H1 (cell line): ENCODE measurements around the gene BSN. TPM values are rescaled to one million over a fixed set of nuclear protein-coding genes. Genes with fewer than 3 reads are reported as not detected.
A peak's percentile ranks its signal among the peaks of the same experiment; 100 is the strongest.
"Not testable (repeated sequence)": the region's sequence is repeated elsewhere in the genome, so short reads cannot be mapped to it uniquely, and the experiment has no call there.

Experiments
- CTCF ChIA-PET: fragments of 300-600 bp; sonication (Branson Sonifier 250); formaldehyde crosslinking; loops from one replicate; lab custom pipeline; 2021; ENCODE audit not compliant: partially characterized antibody; lab: Charles Lee
- POLR2A ChIA-PET: fragments of 300-600 bp; sonication (Branson Sonifier 250); formaldehyde crosslinking; loops from one replicate; lab custom pipeline; 2021; ENCODE audit warnings: inconsistent platforms; ENCODE audit not compliant: partially characterized antibody; lab: Charles Lee
- DNase-seq, 2 experiments: peaks; one replicate each; pipeline versions ENCODE4 v3.0.0 to v3.0.0-alpha.2; 2010 to 2022; ENCODE audit warnings: low spot score in 2 of 2, low read depth in 1 of 2, mixed read lengths in 1 of 2
- FAIRE-seq: peaks from 2 replicates; lab custom pipeline; 2011; peaks lifted over from hg19 to GRCh38; lab: Jason Lieb, UNC
- H2AFZ ChIP-seq: 2 replicates; pipeline ENCODE4 v1.8.1; 2012; ENCODE audit warnings: low read length, inconsistent platforms
- H2AK5ac ChIP-seq: 2 replicates; pipeline ENCODE4 v1.6.1; 2013; ENCODE audit warnings: low read depth, low read length
- H2BK120ac ChIP-seq: replicated peaks from 2 replicates; pipeline ENCODE3; 2013; ENCODE audit warnings: low read depth, low read length, inconsistent platforms
- H2BK12ac ChIP-seq: 2 replicates; pipeline ENCODE4 v1.6.1; 2013; ENCODE audit warnings: low read depth, low read length
- H2BK15ac ChIP-seq: 2 replicates; pipeline ENCODE4 v1.6.1; 2013; ENCODE audit warnings: low read length
- H2BK20ac ChIP-seq: 2 replicates; pipeline ENCODE4 v1.6.1; 2013; ENCODE audit warnings: low read length
- H2BK5ac ChIP-seq: 2 replicates; pipeline ENCODE4 v1.6.1; 2013; ENCODE audit warnings: low read depth, low read length
- H3K14ac ChIP-seq: 2 replicates; pipeline ENCODE4 v1.6.1; 2013; ENCODE audit warnings: inconsistent platforms; ENCODE audit not compliant: insufficient read length
- H3K18ac ChIP-seq: 2 replicates; pipeline ENCODE4 v1.6.1; 2013; ENCODE audit warnings: low read length; ENCODE audit errors: extremely low read depth
- H3K23ac ChIP-seq: 2 replicates; pipeline ENCODE4 v1.6.1; 2013; ENCODE audit warnings: inconsistent platforms; ENCODE audit not compliant: insufficient read length
- H3K23me2 ChIP-seq: 2 replicates; pipeline ENCODE4 v1.6.1; 2013; ENCODE audit warnings: low read depth, low read length
- H3K27ac ChIP-seq: 2 replicates; pipeline ENCODE4 v1.6.1; 2011; ENCODE audit warnings: low read depth, low read length, inconsistent platforms
- H3K27me3 ChIP-seq, 4 experiments: replicated peaks in 1 of 4; 1 replicate in 1 of 4; 2 replicates in 3 of 4; pipeline versions ENCODE4 v1.6.1 to v1.8.1; 2011 to 2013; ENCODE audit warnings: low read length in 3 of 4, mild to moderate bottlenecking in 3 of 4, inconsistent platforms in 2 of 4, mixed read lengths in 2 of 4, moderate library complexity in 1 of 4; ENCODE audit not compliant: control insufficient read depth in 3 of 4, insufficient read depth in 3 of 4; ENCODE audit errors: extremely low read depth in 1 of 4
- H3K36me3 ChIP-seq, 4 experiments: 2 replicates each; pipeline versions ENCODE4 v1.6.1 to v1.8.1; 2011 to 2013; ENCODE audit warnings: mild to moderate bottlenecking in 4 of 4, low read length in 3 of 4, moderate library complexity in 2 of 4, control low read depth in 1 of 4, inconsistent platforms in 1 of 4; ENCODE audit not compliant: insufficient read depth in 4 of 4, control insufficient read depth in 2 of 4
- H3K4ac ChIP-seq: replicated peaks from 2 replicates; pipeline ENCODE3; 2013; ENCODE audit warnings: low read length, low read depth, mixed read lengths, inconsistent platforms; ENCODE audit not compliant: insufficient read length
- H3K4me1 ChIP-seq, 4 experiments: replicated peaks in 1 of 4; 1 replicate in 1 of 4; 2 replicates in 3 of 4; pipeline versions ENCODE4 v1.6.1 to v1.8.1; 2011 to 2013; ENCODE audit warnings: low read length in 3 of 4, inconsistent platforms in 2 of 4, mixed read lengths in 1 of 4; ENCODE audit not compliant: insufficient read depth in 4 of 4, control insufficient read depth in 3 of 4
- H3K4me2 ChIP-seq, 2 experiments: 2 replicates each; pipeline versions ENCODE4 v1.6.1 to v1.8.1; 2011 to 2013; ENCODE audit warnings: low read depth in 2 of 2, low read length in 2 of 2, control low read depth in 1 of 2, inconsistent platforms in 1 of 2, mild to moderate bottlenecking in 1 of 2; ENCODE audit not compliant: insufficient read depth in 1 of 2
- H3K4me3 ChIP-seq, 4 experiments: fragments of 200-600, 300-600 bp in 1 of 4; sonication (generic), shearing (Covaris generic), sonication (Bioruptor Twin) in 1 of 4; 2 replicates each; pipeline versions ENCODE4 v1.5.1 to v1.8.1; 2011 to 2016; ENCODE audit warnings: low read length in 4 of 4, low read depth in 3 of 4, control low read depth in 2 of 4, inconsistent platforms in 2 of 4, mild to moderate bottlenecking in 2 of 4, mixed read lengths in 1 of 4, moderate library complexity in 1 of 4; ENCODE audit not compliant: insufficient read depth in 2 of 4; ENCODE audit errors: extremely low read depth in 1 of 4
- H3K56ac ChIP-seq: replicated peaks from 2 replicates; pipeline ENCODE3; 2013; ENCODE audit warnings: low read depth, mild to moderate bottlenecking, mixed read lengths, low read length, inconsistent platforms; ENCODE audit not compliant: insufficient read length
- H3K79me1 ChIP-seq: 2 replicates; pipeline ENCODE4 v1.6.1; 2013; ENCODE audit warnings: low read depth, low read length, control low read depth
- H3K79me2 ChIP-seq, 2 experiments: 2 replicates each; pipeline versions ENCODE4 v1.6.1 to v1.8.1; 2012 to 2013; ENCODE audit warnings: low read length in 2 of 2, mild to moderate bottlenecking in 2 of 2, inconsistent platforms in 1 of 2; ENCODE audit not compliant: insufficient read depth in 2 of 2, control insufficient read depth in 1 of 2
- H3K9ac ChIP-seq, 4 experiments: replicated peaks in 1 of 4; 1 replicate in 1 of 4; 2 replicates in 3 of 4; pipeline versions ENCODE4 v1.6.1 to v1.8.1; 2011 to 2013; ENCODE audit warnings: low read depth in 3 of 4, low read length in 3 of 4, control low read depth in 2 of 4, mild to moderate bottlenecking in 2 of 4, moderate library complexity in 2 of 4, inconsistent platforms in 1 of 4; ENCODE audit errors: extremely low read depth in 1 of 4
- H3K9me3 ChIP-seq, 2 experiments: 2 replicates each; pipeline versions ENCODE4 v1.6.1 to v1.8.1; 2012 to 2013; ENCODE audit warnings: mild to moderate bottlenecking in 2 of 2, moderate library complexity in 2 of 2, control low read depth in 1 of 2, inconsistent platforms in 1 of 2, low read depth in 1 of 2, low read length in 1 of 2, mixed read lengths in 1 of 2; ENCODE audit not compliant: insufficient read depth in 2 of 2
- H4K20me1 ChIP-seq, 2 experiments: replicated peaks in 1 of 2; 2 replicates each; pipeline versions ENCODE3 to v1.8.1; 2011 to 2013; ENCODE audit warnings: inconsistent platforms in 2 of 2, low read length in 2 of 2, mild to moderate bottlenecking in 1 of 2; ENCODE audit not compliant: insufficient read depth in 2 of 2, control insufficient read depth in 1 of 2
- H4K5ac ChIP-seq: 2 replicates; pipeline ENCODE4 v1.6.1; 2013; ENCODE audit warnings: low read length, low read depth, mixed read lengths, inconsistent platforms; ENCODE audit not compliant: insufficient read length
- H4K8ac ChIP-seq: 2 replicates; pipeline ENCODE4 v1.8.0; 2013; ENCODE audit warnings: mild to moderate bottlenecking, moderate library complexity, low read length, inconsistent platforms; ENCODE audit not compliant: insufficient read depth; ENCODE audit errors: extremely low read depth
- H4K91ac ChIP-seq: replicated peaks from 2 replicates; pipeline ENCODE3; 2013; ENCODE audit warnings: low read length, mixed read lengths, inconsistent platforms; ENCODE audit not compliant: insufficient read length
- WGBS, 2 experiments: shearing (Covaris generic) in 1 of 2; methylation state at CpG; one replicate each; pipeline versions ENCODE4 v1.1.6 to v1.1.7; 2013 to 2015; ENCODE audit warnings: low lambda C conversion rate in 2 of 2, mixed read lengths in 2 of 2, inconsistent platforms in 1 of 2, low coverage in 1 of 2, missing lambda C conversion rate in 1 of 2; ENCODE audit not compliant: insufficient replicate concordance in 2 of 2, insufficient coverage in 1 of 2, insufficient read length in 1 of 2; ENCODE audit errors: extremely low coverage in 1 of 2, missing lambda C conversion rate in 1 of 2; 5-methylcytosine and 5-hydroxymethylcytosine counted together
- polyA plus RNA-seq, 7 experiments: library from polyadenylated mRNA; depleted of rRNA in 3 of 7; stranded (reverse) in 5 of 7; unstranded in 2 of 7; fragments of >200 nt in 5 of 7; fragments of 200-250 nt in 2 of 7; gene quantifications; 1 replicate in 5 of 7; 2 replicates in 1 of 7; 4 replicates in 1 of 7; pipeline versions ENCODE4 v1.2.1 to v1.2.3, GENCODE V29; 2011 to 2013; ENCODE audit warnings: missing spikeins in 2 of 7, mixed read lengths in 2 of 7
- total RNA-seq: library from RNA; stranded (reverse); fragmentation: NEBNext Ultra II Directional; extraction: Animal tissue kit (Norgen Biotek cat#: 25700); gene quantifications from 2 replicates; pipeline ENCODE4 v1.2.1, GENCODE V29; 2021

The BSN gene
- total and polyA plus RNA-seq, 2 of the 8 experiments (the other 6 are each of a cell fraction or from before 2014, with no cell fraction given): 0.60 to 3.0 TPM

GRCh38 chr3:49690856-49691255 is 136.6 kb downstream of the BSN start:
- Histone ChIP-seq H3K23me2 (peaks cover 13% of the 10 kb centered on the region), H3K4me2 (peak overlapping the region in 1 of 2 experiments; percentile 44; a peak in 1 of 4 replicates)
- H2BK20ac ChIP-seq, H2BK15ac ChIP-seq, H3K36me3 ChIP-seq, H3K9me3 ChIP-seq, FAIRE-seq, H3K79me1 ChIP-seq, H4K5ac ChIP-seq, H2BK120ac ChIP-seq, H3K4ac ChIP-seq, H2BK12ac ChIP-seq, H3K9ac ChIP-seq, H2AK5ac ChIP-seq, H3K18ac ChIP-seq, DNase-seq, H4K8ac ChIP-seq, H2BK5ac ChIP-seq, H3K4me1 ChIP-seq, H3K79me2 ChIP-seq, H4K20me1 ChIP-seq, H3K4me3 ChIP-seq, H3K27ac ChIP-seq, H3K27me3 ChIP-seq, H2AFZ ChIP-seq, H4K91ac ChIP-seq, H3K56ac ChIP-seq, H3K23ac ChIP-seq, H3K14ac ChIP-seq: not testable (repeated sequence)
- WGBS, 2 experiments: 100% methylated on average over 2 of the region's 3 CpGs; no CpG with 5 or more reads in 1 of the 2 experiments
- POLR2A ChIA-PET: interaction anchor here (0.8 kb wide), 1 partner anchor 139 kb away, joined by 3 read pairs; no protein-coding TSS in a partner anchor
- CTCF ChIA-PET: interaction anchor here (0.6 to 1.0 kb wide), 2 partner anchors 10 to 28 kb away, joined by 3 read pairs; partner anchors contain the start of gene AMIGO3

- H3K4me1 ChIP-seq, H3K56ac ChIP-seq, H3K14ac ChIP-seq, FAIRE-seq, H4K5ac ChIP-seq, H2BK12ac ChIP-seq, H4K91ac ChIP-seq, H2AK5ac ChIP-seq, H2BK120ac ChIP-seq, H3K9me3 ChIP-seq, H3K4ac ChIP-seq, H2AFZ ChIP-seq, H2BK5ac ChIP-seq, H3K79me2 ChIP-seq, H3K79me1 ChIP-seq, H3K18ac ChIP-seq, H3K23ac ChIP-seq, H3K4me2 ChIP-seq, H3K4me3 ChIP-seq, H3K36me3 ChIP-seq, H3K9ac ChIP-seq, H4K8ac ChIP-seq, H3K27ac ChIP-seq, H3K27me3 ChIP-seq, H2BK20ac ChIP-seq, DNase-seq, H2BK15ac ChIP-seq, H4K20me1 ChIP-seq: not testable (repeated sequence)
- WGBS, 2 experiments: 90% methylated on average over 3 of the region's 3 CpGs; no CpG with 5 or more reads in 1 of the 2 experiments
- peaks cover 13% of the 10 kb centered on the region for H3K23me2 ChIP-seq
- POLR2A ChIA-PET: interaction anchor here (0.8 kb wide), 1 partner anchor 140 kb away, joined by 3 read pairs; no protein-coding TSS in a partner anchor
- CTCF ChIA-PET: interaction anchor here (1.0 kb wide), 1 partner anchor 9 kb away, joined by 3 read pairs; no protein-coding TSS in a partner anchor
Measured at GRCh38 chr3:49691481-49691880, 137.2 kb downstream of the BSN start.
